GM12891 (cell line): ENCODE data around the gene FOXF2.

Source experiments
- POLR2A ChIP-seq: IDR thresholded peaks from 2 replicates; pipeline ENCODE4 v1.6.1; 2011; ENCODE audit warnings: low read depth, low read length, control low read depth
- TAF1 ChIP-seq: IDR thresholded peaks from 2 replicates; pipeline ENCODE4 v1.6.1; 2011; ENCODE audit warnings: low read depth, low read length, control low read depth

DNA sequence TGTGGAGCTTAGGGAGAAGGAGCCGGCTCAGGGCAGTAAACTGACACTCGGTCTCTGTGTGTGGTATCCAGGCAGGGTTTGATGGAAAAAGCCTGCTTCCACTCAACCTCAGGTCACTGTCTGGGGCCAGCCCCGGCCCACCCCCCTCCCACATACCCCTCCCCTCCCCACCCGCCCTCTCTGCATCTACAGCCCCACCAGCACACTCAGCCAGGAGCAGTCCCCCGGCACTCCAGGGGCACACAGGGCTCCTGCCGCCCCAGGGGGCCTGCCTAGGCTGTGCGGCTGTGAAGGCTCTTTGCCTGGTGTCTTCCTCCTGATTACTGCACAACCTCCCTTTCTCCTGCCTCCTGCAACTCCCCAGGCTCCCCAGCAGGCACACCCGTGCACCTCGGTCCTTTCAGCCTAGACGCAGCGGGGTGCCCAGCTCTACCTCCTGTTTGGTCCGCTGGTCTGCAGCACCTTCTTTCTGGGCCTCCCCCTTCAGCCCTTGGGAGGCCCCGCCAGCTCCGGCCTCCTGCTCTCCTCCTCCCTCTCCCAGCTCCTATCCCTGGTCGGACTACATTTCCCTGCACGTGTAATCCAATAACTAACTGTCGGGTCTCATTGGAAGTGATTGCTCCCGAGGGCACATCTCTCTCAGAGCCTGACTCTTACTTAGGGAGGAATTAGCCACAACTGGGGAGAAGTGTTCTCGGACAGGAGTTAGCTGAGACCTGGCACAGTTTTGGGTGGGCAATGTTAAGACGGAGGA lies 1.3 kb upstream of the FOXF2 start:
- TF ChIP-seq POLR2A, result no peak
- TF ChIP-seq TAF1, result no peak
